Head of caudate nucleus (tissue), 42 donors: Measurements from ENCODE around the gene ENOX1.

Experiments
- DNase-seq, 42 donors: peaks; one replicate each; pipeline versions ENCODE4 v3.0.0 to v3.0.0-alpha.2; 2020 to 2021; ENCODE audit warnings: mixed read lengths in 7 of 42
- intact Hi-C: fragments of 100-400 bp; cut with DNase I; formaldehyde crosslinking; loops from one replicate; pipeline ENCODE4 v1.15.0; 2022

ENOX1 gene

GRCh38 chr13:43478902-43479301, 307.9 kb downstream of the ENOX1 start:
- DNase-seq = no peak
- intact Hi-C loops = no loop called here

GRCh38 chr13:43478211-43478610, 308.6 kb downstream of the ENOX1 start:
- intact Hi-C loops = no loop called here
- DNase-seq = no peak

GRCh38 chr13:43475140-43475539, 311.6 kb downstream of the ENOX1 start:
- DNase-seq = no peak
- intact Hi-C loops = no loop called here

GRCh38 chr13:43473437-43473836, 313.3 kb downstream of the ENOX1 start:
- intact Hi-C loops = no loop called here
- peak in 1 of 42 donors; percentile 7 for DNase-seq

- DNase-seq = no peak
- intact Hi-C loops = no loop called here
Measured at GRCh38 chr13:43472980-43473379, 313.8 kb downstream of the ENOX1 start.

- DNase-seq = peak in 5 of 42 donors; percentile 3 to 22 (median 9)
- intact Hi-C loops = no loop called here
Measured at GRCh38 chr13:43472339-43472738, 314.4 kb downstream of the ENOX1 start.

- intact Hi-C loops = no loop called here
- no peak for DNase-seq
Measured at GRCh38 chr13:43470610-43471009, 316.2 kb downstream of the ENOX1 start.

- intact Hi-C loops = no loop called here
- no peak for DNase-seq
Measured at GRCh38 chr13:43469791-43470190, 317.0 kb downstream of the ENOX1 start.

- intact Hi-C loops = no loop called here
- no peak for DNase-seq
Measured at GRCh38 chr13:43464578-43465264, 322.1 kb downstream of the ENOX1 start.

- peak in 33 of 42 donors; percentile 9 to 76 (median 40) for DNase-seq
- intact Hi-C loops = no loop called here
Measured at GRCh38 chr13:43448605-43449336, 338.0 kb downstream of the ENOX1 start.

- DNase-seq = no peak
- intact Hi-C loops = no loop called here
Measured at GRCh38 chr13:43446126-43446525, 340.6 kb downstream of the ENOX1 start.

GRCh38 chr13:43445668-43446067, 341.1 kb downstream of the ENOX1 start:
- intact Hi-C loops = no loop called here
- DNase-seq = no peak

GRCh38 chr13:43444081-43444480, 342.7 kb downstream of the ENOX1 start:
- no peak for DNase-seq
- intact Hi-C loops = no loop called here

GRCh38 chr13:43441899-43442499, 344.8 kb downstream of the ENOX1 start:
- intact Hi-C loops = no loop called here
- DNase-seq = no peak

- no peak for DNase-seq
- intact Hi-C loops = no loop called here
Measured at GRCh38 chr13:43441464-43441863, 345.3 kb downstream of the ENOX1 start.

GRCh38 chr13:43434191-43434590, 352.6 kb downstream of the ENOX1 start:
- no peak for DNase-seq

GRCh38 chr13:43433691-43434141, 353.1 kb downstream of the ENOX1 start:
- intact Hi-C loops = no loop called here
- DNase-seq = no peak

More at GRCh38 chr13:43434191-43434590, 352.6 kb downstream of the ENOX1 start:
- intact Hi-C loops = no loop called here

- intact Hi-C loops = no loop called here
- DNase-seq = peak in 1 of 42 donors; percentile 19
Measured at GRCh38 chr13:43432958-43433357, 353.8 kb downstream of the ENOX1 start.

GRCh38 chr13:43431841-43432240, 354.9 kb downstream of the ENOX1 start:
- DNase-seq = no peak
- intact Hi-C loops = no loop called here

- no peak for DNase-seq
- intact Hi-C loops = no loop called here
Measured at GRCh38 chr13:43431290-43431716, 355.5 kb downstream of the ENOX1 start.
